Fibroblast of the aortic adventitia (primary cell): Measurements from ENCODE around the gene TRRAP. TPM values are rescaled to one million over a fixed set of nuclear protein-coding genes. Genes with fewer than 3 reads are reported as not detected.
"Not testable (repeated sequence)": the region's sequence is repeated elsewhere in the genome, so short reads cannot be mapped to it uniquely, and the experiment has no call there.

Experiments
- DNase-seq: peaks from one replicate; pipeline ENCODE4 v3.0.0-alpha.2; 2010; ENCODE audit warnings: low read depth
- H3K4me3 ChIP-seq: 2 replicates; pipeline ENCODE4 v1.5.1; 2011; ENCODE audit warnings: low read depth, mild to moderate bottlenecking, control low read depth, low read length, moderate library complexity
- total RNA-seq: library from RNA; depleted of rRNA; stranded (reverse); fragments of >200 nt; gene quantifications from 2 replicates; pipeline ENCODE4 v1.2.3, GENCODE V29; 2012; ENCODE audit warnings: low replicate concordance
- TF ChIP-seq, protein P1 (sequence below): IDR thresholded peaks from 2 replicates; pipeline ENCODE4 v1.5.1; 2011; ENCODE audit warnings: mild to moderate bottlenecking, low read length, control low read depth, inconsistent platforms; ENCODE audit not compliant: insufficient read depth

The TRRAP gene
- total RNA-seq, 1 donor = 17.4 TPM

DNA sequence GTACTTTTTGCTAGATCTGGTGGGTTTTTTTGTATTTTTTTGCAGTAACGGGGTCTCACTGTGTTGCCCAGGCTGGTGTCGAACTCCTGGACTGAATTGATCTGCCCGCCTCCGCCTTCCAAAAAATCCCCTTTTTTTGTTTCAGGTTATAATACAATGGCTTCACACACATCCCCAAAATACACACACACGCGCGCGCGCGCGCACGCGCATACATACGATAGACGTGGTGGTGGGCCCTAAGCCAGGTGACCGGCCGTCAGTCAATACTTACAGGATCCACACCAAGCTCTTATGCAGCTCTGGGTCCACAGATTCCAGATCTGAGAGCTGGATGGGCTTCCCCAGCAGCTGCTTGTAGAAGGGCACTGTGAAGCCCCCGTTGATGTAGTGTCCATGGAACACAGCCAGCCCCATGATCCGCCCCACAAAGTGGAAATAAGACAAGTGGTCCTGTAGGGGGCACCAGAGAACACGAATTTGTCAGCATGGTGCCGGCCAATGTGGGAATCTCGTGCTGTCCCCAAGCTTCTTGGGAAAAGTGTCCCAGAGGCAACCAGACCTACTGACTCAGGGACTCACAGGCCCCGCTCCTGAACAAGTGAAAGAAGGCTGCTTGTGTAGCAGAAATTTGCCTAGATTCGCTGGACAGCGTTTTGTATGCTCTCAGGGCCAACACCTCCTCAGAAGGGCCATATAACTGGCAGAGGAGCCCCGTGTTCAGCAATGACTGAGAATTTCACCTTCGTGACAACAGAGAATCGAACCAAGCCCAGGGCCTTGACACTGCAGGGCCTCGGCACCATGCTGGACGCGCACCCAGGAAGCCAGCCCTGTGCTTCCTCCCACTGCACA is 162.0 kb downstream of the TRRAP start:
- DNase-seq = peak; percentile 89
- no peak overlapping the region for H3K4me3 ChIP-seq

DNA sequence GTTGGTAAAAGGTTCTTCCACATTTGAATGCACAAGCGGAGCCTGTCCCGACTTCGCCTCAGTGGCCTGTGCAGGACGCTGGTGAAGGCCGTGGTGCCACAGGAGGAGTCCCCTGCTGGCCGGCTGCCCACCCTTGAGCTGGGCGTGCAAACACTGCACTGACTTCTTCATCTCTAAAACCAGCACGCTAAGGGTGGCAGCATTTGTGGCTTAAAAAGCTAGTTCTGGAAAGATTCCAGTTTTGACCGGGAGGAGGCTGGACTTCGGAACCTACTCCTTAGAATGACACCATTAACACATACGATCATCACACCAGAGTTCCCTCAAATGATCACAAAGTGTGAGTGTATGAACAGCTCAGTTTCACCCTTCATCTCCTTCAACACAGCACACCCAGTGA is 163.2 kb downstream of the TRRAP start:
- H3K4me3 ChIP-seq = no peak overlapping the region

More for the DNA sequence above, 162.0 kb downstream of the TRRAP start:
- TF ChIP-seq, protein P1, sequence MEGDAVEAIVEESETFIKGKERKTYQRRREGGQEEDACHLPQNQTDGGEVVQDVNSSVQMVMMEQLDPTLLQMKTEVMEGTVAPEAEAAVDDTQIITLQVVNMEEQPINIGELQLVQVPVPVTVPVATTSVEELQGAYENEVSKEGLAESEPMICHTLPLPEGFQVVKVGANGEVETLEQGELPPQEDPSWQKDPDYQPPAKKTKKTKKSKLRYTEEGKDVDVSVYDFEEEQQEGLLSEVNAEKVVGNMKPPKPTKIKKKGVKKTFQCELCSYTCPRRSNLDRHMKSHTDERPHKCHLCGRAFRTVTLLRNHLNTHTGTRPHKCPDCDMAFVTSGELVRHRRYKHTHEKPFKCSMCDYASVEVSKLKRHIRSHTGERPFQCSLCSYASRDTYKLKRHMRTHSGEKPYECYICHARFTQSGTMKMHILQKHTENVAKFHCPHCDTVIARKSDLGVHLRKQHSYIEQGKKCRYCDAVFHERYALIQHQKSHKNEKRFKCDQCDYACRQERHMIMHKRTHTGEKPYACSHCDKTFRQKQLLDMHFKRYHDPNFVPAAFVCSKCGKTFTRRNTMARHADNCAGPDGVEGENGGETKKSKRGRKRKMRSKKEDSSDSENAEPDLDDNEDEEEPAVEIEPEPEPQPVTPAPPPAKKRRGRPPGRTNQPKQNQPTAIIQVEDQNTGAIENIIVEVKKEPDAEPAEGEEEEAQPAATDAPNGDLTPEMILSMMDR = peak; percentile 63

DNA sequence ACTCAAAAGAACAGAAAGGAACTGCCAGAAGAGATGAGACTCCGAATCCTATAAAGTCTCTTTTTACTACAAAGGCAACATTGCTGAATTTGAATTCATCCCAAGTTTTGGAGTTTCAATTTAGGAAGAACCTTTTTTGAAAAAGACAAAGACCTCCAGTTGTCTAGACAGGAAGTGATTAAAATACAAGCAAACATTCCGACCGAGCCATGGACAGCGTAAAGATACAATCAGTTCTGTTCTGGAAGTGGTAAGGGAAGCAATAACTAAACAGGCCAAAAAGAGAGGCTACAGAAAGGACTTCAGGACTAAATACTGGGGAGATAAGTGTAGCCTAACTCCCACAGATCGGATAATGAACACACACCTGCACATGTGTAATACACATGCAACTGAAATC is 164.6 kb downstream of the TRRAP start:
- TF ChIP-seq, protein P1 = no peak
- DNase-seq = peak; percentile 19
- no peak overlapping the region for H3K4me3 ChIP-seq

More for the DNA sequence above, 163.2 kb downstream of the TRRAP start:
- TF ChIP-seq, protein P1 = no peak
- no peak for DNase-seq

DNA sequence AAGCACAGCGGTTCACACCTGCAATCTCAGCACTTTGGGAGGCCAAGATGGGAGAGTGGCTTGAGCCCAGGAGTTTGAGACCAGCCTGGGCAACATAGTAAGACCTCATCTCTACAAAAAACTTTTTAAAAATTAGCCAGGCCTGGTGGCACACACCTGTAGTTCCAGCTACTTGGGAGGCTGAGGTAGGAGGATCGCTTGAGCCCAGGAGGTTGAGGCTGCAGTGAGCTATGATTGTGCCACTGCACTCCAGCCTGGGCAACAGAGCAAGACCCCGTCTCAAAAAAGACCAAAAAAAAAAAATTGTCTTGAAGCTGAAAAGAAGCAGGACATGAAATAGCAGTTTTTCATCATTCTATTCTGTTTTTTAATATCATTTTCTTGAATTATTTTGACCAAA is 166.5 kb downstream of the TRRAP start:
- not testable (repeated sequence) for DNase-seq

GRCh38 chr7:99046262-99046661 is 167.9 kb downstream of the TRRAP start:
- not testable (repeated sequence) for DNase-seq, H3K4me3 ChIP-seq

More for the DNA sequence above, 166.5 kb downstream of the TRRAP start:
- H3K4me3 ChIP-seq = not testable (repeated sequence)

DNA sequence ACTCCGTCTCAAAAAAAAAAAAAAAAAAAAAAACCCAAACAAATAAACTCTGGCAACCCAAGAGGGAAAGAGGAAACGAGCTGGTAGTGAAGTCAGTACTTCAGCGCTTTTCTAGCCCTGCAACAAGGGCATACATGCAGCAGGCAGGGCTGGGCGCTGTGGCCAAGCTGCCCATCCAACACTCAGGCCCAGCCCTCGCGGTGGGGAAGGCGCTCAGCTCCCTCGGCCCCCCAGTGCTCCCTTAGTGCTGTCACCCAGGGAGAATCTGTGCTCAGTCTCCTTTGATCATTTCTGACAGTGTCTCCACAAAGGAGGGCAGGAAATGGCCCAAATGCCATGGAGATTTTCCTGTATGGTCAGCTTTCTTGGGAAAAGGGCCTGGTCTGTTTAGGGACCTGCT is 168.4 kb downstream of the TRRAP start:
- no peak for DNase-seq
- no peak overlapping the region for H3K4me3 ChIP-seq
- TF ChIP-seq, protein P1 = no peak

DNA sequence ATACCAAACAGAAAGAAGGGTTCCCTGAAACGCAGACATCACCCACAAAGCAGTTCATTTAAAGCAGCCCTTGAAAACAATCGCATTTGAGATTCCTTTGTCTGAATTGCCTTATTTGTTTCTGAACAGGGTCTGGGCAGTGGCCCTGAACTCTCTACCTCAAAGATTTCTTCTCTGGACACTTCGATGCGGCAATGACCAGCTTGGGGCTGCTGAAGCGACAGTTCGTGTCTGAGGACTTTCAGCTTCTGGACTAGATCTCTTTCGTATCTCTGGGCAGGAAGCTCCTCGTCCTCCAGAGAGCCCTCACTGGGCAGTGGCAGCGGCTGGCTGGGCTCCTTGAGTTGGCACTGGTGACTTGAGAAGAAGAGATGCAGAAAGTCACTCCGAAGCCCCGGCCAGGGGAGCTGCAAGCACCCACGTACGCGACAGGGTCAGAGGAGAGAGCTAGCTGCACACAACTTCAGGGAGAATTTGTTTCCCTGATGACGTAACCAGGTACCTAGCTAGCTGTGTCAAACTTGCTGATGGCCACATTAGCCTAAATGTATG is 169.3 kb downstream of the TRRAP start:
- TF ChIP-seq, protein P1 = no peak
- H3K4me3 ChIP-seq = no peak overlapping the region
- no peak for DNase-seq

DNA sequence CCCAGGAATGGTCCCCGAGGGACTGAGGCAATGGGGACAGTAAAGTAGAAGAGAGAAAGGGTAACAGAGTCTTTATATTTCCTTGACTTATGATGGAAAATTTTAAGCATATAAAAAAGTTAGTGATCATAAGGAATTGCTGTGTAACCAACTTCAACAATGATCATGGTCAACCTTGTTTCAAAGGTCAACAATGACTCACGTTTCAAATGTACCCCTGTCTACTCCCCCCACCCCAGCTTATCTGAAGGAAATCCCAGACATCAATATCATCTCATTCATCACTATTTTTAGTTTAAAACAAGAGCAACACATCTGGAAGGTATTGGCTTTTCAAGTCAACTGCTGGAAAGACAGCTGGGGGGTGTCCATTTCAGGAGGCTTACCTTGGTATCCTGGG is 172.6 kb downstream of the TRRAP start:
- TF ChIP-seq, protein P1 = no peak
- no peak overlapping the region for H3K4me3 ChIP-seq
- DNase-seq = peak; percentile 24
